ENCODE results near the gene DNAJC5.

Gene DNAJC5

GRCh38 chr20:63893999-63894357 lies 948 bp upstream of the DNAJC5 start:
- Histone ChIP-seq H3K4me2 (ENCODE audit: low read length) (peak overlapping the region; percentile 46; the same call in 1 of the 2 replicates), H3K4me1 (ENCODE audit: insufficient read depth, low read length, severe bottlenecking) (peaks cover 31% of the 10 kb centered on the region), H2AFZ (ENCODE audit: low read length) (no peak overlapping the region), H3K9ac (ENCODE audit: low read length) (no peak overlapping the region), H3K79me2 (ENCODE audit: insufficient read depth, low read length) (peaks cover 34% of the 10 kb centered on the region), H3K9me2 (ENCODE audit: low read depth, low read length) (no peaks in the 10 kb centered on the region), H3F3A (ENCODE audit: insufficient read depth, low read length) (no peaks in the 10 kb centered on the region), H3K9me3 (ENCODE audit: low read length) (no peaks in the 10 kb centered on the region), H4K20me1 (ENCODE audit: insufficient read depth, low read length) (no peaks in the 10 kb centered on the region), H3K36me3 (ENCODE audit: insufficient read depth, low read length) (peaks cover 33% of the 10 kb centered on the region), H3K27ac (ENCODE audit: low read depth, low read length, poor library complexity, severe bottlenecking) (no peak overlapping the region), H3K27me3 (ENCODE audit: insufficient read depth, low read length) (no peaks in the 10 kb centered on the region), H3K4me3 (ENCODE audit: low read depth, low read length, poor library complexity, severe bottlenecking) (peak overlapping the region; percentile 55)
- TF ChIP-seq, protein P1, sequence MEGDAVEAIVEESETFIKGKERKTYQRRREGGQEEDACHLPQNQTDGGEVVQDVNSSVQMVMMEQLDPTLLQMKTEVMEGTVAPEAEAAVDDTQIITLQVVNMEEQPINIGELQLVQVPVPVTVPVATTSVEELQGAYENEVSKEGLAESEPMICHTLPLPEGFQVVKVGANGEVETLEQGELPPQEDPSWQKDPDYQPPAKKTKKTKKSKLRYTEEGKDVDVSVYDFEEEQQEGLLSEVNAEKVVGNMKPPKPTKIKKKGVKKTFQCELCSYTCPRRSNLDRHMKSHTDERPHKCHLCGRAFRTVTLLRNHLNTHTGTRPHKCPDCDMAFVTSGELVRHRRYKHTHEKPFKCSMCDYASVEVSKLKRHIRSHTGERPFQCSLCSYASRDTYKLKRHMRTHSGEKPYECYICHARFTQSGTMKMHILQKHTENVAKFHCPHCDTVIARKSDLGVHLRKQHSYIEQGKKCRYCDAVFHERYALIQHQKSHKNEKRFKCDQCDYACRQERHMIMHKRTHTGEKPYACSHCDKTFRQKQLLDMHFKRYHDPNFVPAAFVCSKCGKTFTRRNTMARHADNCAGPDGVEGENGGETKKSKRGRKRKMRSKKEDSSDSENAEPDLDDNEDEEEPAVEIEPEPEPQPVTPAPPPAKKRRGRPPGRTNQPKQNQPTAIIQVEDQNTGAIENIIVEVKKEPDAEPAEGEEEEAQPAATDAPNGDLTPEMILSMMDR (IDR thresholded peaks at IDR 0.05; ENCODE audit: low read length): no peak
- TF ChIP-seq EZH2 (IDR thresholded peaks at IDR 0.05; ENCODE audit: borderline replicate concordance, low read length): no peak

DNA sequence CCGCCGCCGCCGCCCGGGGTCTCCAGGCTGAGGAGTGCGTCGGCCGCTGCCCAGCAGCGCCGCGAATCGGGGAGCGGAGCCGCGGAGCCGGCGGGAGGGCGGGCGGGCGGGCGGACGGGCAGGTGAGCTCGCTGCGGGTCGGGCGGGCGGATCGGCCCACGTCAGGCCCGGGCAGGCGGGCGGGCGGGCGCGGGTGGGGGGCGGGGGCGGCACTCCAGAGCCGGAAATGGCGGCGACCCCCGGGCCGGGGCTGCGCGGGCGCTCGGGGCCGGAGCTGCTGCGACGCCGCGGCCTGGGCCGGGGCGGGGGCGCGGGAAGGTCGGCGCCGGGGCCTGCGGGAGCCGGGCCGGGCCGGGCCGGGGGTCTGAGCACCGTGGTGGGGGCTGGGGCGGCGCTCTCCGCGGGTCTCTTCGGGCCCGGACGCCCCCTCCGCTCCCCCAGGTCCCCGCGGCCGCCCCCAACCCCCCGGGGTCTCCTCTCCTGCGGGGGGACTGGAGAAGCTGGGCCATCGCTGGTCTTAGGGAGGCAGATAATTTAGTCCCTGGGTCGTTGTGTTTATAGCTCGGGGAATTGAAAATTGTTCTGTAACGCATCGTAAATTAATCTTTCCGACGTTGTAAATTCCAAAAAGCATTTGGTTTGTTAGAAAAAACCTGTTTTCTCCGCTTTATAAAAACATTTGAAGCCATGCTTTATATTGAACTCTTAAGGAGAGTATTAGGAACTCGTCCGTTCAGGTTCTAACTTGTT lies 451 bp downstream of the DNAJC5 start:
- H3K4me1 ChIP-seq (ENCODE audit: insufficient read depth, low read length, severe bottlenecking): peaks cover 35% of the 10 kb centered on the region
- no peaks in the 10 kb centered on the region for H3K9me2 ChIP-seq (ENCODE audit: low read depth, low read length)
- peaks cover 23% of the 10 kb centered on the region for H3K36me3 ChIP-seq (ENCODE audit: insufficient read depth, low read length)
- peak overlapping the region; percentile 87 for H3K9ac ChIP-seq (ENCODE audit: low read length)
- H4K20me1 ChIP-seq (ENCODE audit: insufficient read depth, low read length): no peaks in the 10 kb centered on the region
- H3K27me3 ChIP-seq (ENCODE audit: insufficient read depth, low read length): no peaks in the 10 kb centered on the region
- H3K79me2 ChIP-seq (ENCODE audit: insufficient read depth, low read length): peaks cover 45% of the 10 kb centered on the region
- H3K4me2 ChIP-seq (ENCODE audit: low read length): peak overlapping the region; percentile 91
- H3F3A ChIP-seq (ENCODE audit: insufficient read depth, low read length): no peaks in the 10 kb centered on the region
- no peak overlapping the region for H2AFZ ChIP-seq (ENCODE audit: low read length)
- H3K9me3 ChIP-seq (ENCODE audit: low read length): no peaks in the 10 kb centered on the region
- no peak for TF ChIP-seq EZH2 (IDR thresholded peaks at IDR 0.05; ENCODE audit: borderline replicate concordance, low read length)
- TF ChIP-seq, protein P1 (IDR thresholded peaks at IDR 0.05; ENCODE audit: low read length): no peak
- H3K4me3 ChIP-seq (ENCODE audit: low read depth, low read length, poor library complexity, severe bottlenecking): peak overlapping the region; percentile 89
- H3K27ac ChIP-seq (ENCODE audit: low read depth, low read length, poor library complexity, severe bottlenecking): peak overlapping the region; percentile 73

GRCh38 chr20:63895952-63896263 lies 982 bp downstream of the DNAJC5 start:
- Histone ChIP-seq H3K4me2 (ENCODE audit: low read length) (peak overlapping the region; percentile 91), H3K9me2 (ENCODE audit: low read depth, low read length) (no peaks in the 10 kb centered on the region), H3K9ac (ENCODE audit: low read length) (peak overlapping the region; percentile 87), H3F3A (ENCODE audit: insufficient read depth, low read length) (no peaks in the 10 kb centered on the region), H3K4me3 (ENCODE audit: low read depth, low read length, poor library complexity, severe bottlenecking) (peak overlapping the region; percentile 89), H2AFZ (ENCODE audit: low read length) (no peak overlapping the region), H4K20me1 (ENCODE audit: insufficient read depth, low read length) (no peaks in the 10 kb centered on the region), H3K79me2 (ENCODE audit: insufficient read depth, low read length) (peaks cover 50% of the 10 kb centered on the region), H3K27ac (ENCODE audit: low read depth, low read length, poor library complexity, severe bottlenecking) (peak overlapping the region; percentile 73), H3K9me3 (ENCODE audit: low read length) (no peaks in the 10 kb centered on the region), H3K27me3 (ENCODE audit: insufficient read depth, low read length) (no peaks in the 10 kb centered on the region), H3K4me1 (ENCODE audit: insufficient read depth, low read length, severe bottlenecking) (peaks cover 35% of the 10 kb centered on the region), H3K36me3 (ENCODE audit: insufficient read depth, low read length) (peaks cover 18% of the 10 kb centered on the region)
- no peak for TF ChIP-seq EZH2 (IDR thresholded peaks at IDR 0.05; ENCODE audit: borderline replicate concordance, low read length)
- TF ChIP-seq, protein P1 (IDR thresholded peaks at IDR 0.05; ENCODE audit: low read length): no peak
